Astrocyte (in vitro differentiated cells and primary cell): ENCODE measurements around the gene NCLN. TPM values are rescaled to one million over a fixed set of nuclear protein-coding genes. Genes with fewer than 3 reads are reported as not detected.

Experiments
- DNase-seq: peaks from one replicate; pipeline ENCODE4 v3.0.0-alpha.2; 2010; ENCODE audit warnings: low read depth
- FAIRE-seq: peaks from 2 replicates; lab custom pipeline; 2011; peaks lifted over from hg19 to GRCh38; lab: Jason Lieb, UNC
- H2AFZ ChIP-seq: 2 replicates; pipeline ENCODE4 v1.6.0; 2012; ENCODE audit warnings: low read depth, low read length, inconsistent platforms
- H3K27ac ChIP-seq: 2 replicates; pipeline ENCODE4 v1.5.1; 2011; ENCODE audit warnings: low read depth, low read length, inconsistent platforms
- H3K27me3 ChIP-seq: 2 replicates; pipeline ENCODE4 v1.6.0; 2011; ENCODE audit warnings: low read length, inconsistent platforms; ENCODE audit not compliant: insufficient read depth
- H3K36me3 ChIP-seq: 2 replicates; pipeline ENCODE4 v1.5.1; 2011; ENCODE audit warnings: low read length, inconsistent platforms; ENCODE audit not compliant: insufficient read depth
- H3K4me1 ChIP-seq: 2 replicates; pipeline ENCODE4 v1.5.1; 2011; ENCODE audit warnings: low read length, inconsistent platforms; ENCODE audit not compliant: insufficient read depth
- H3K4me2 ChIP-seq: 2 replicates; pipeline ENCODE4 v1.6.0; 2012; ENCODE audit warnings: low read length, inconsistent platforms
- H3K4me3 ChIP-seq: 2 replicates; pipeline ENCODE4 v1.5.1; 2011; ENCODE audit warnings: low read depth, mild to moderate bottlenecking, low read length, inconsistent platforms; ENCODE audit not compliant: insufficient read depth
- H3K79me2 ChIP-seq: 2 replicates; pipeline ENCODE4 v1.6.0; 2012; ENCODE audit warnings: mild to moderate bottlenecking, low read length, inconsistent platforms; ENCODE audit not compliant: insufficient read depth
- H3K9ac ChIP-seq: 2 replicates; pipeline ENCODE4 v1.6.0; 2012; ENCODE audit warnings: mild to moderate bottlenecking, low read length, inconsistent platforms
- H3K9me3 ChIP-seq: 2 replicates; pipeline ENCODE4 v1.5.1; 2012; ENCODE audit warnings: low read depth, mild to moderate bottlenecking, low read length, inconsistent platforms; ENCODE audit not compliant: insufficient read depth
- H4K20me1 ChIP-seq: 2 replicates; pipeline ENCODE4 v1.6.0; 2012; ENCODE audit warnings: low read length, inconsistent platforms; ENCODE audit not compliant: insufficient read depth
- H3K27ac Mint-ChIP-seq: one replicate; pipeline ENCODE4 v1.8.0; 2021; ENCODE audit warnings: mild to moderate bottlenecking, mixed read lengths; ENCODE audit not compliant: unreplicated experiment
- H3K27me3 Mint-ChIP-seq: one replicate; pipeline ENCODE4 v1.8.0; 2021; ENCODE audit warnings: low read depth, mixed read lengths; ENCODE audit not compliant: unreplicated experiment
- H3K36me3 Mint-ChIP-seq: one replicate; pipeline ENCODE4 v1.8.0; 2021; ENCODE audit warnings: low read depth, mixed read lengths; ENCODE audit not compliant: unreplicated experiment
- H3K4me1 Mint-ChIP-seq: one replicate; pipeline ENCODE4 v1.8.0; 2021; ENCODE audit warnings: low read depth, mixed read lengths; ENCODE audit not compliant: unreplicated experiment
- H3K4me3 Mint-ChIP-seq: one replicate; pipeline ENCODE4 v1.8.0; 2021; ENCODE audit warnings: mild to moderate bottlenecking, moderate library complexity, mixed read lengths; ENCODE audit not compliant: unreplicated experiment
- H3K9me3 Mint-ChIP-seq: one replicate; pipeline ENCODE4 v1.8.0; 2021; ENCODE audit warnings: mild to moderate bottlenecking, mixed read lengths; ENCODE audit not compliant: unreplicated experiment
- CTCF ChIP-seq: IDR thresholded peaks from 2 replicates; pipeline ENCODE4 v1.5.1; 2011; ENCODE audit warnings: low read depth, mild to moderate bottlenecking, inconsistent platforms, low read length, moderate library complexity; ENCODE audit not compliant: insufficient read depth
- EZH2 ChIP-seq: IDR thresholded peaks from 2 replicates; pipeline ENCODE4 v1.6.1; 2012; ENCODE audit warnings: mild to moderate bottlenecking, low read length, inconsistent platforms; ENCODE audit not compliant: insufficient read depth
- total RNA-seq: library from RNA; stranded (reverse); gene quantifications from 2 replicates; pipeline ENCODE4 v1.2.1, GENCODE V29; 2021

The NCLN gene
- total RNA-seq, 1 donor from 2014 or later, result 95.8 TPM

- no peaks in the 10 kb centered on the region for H3K36me3 ChIP-seq
- H3K27me3 Mint-ChIP-seq, result no peaks in the 10 kb centered on the region
- no peak for FAIRE-seq
These were observed 20.7 kb downstream of the NCLN start for GRCh38 chr19:3206216-3206953.

GRCh38 chr19:3207461-3208242 lies 21.9 kb downstream of the NCLN start:
- peaks cover 2% of the 10 kb centered on the region for H3K27me3 Mint-ChIP-seq
- peaks cover 11% of the 10 kb centered on the region for H3K36me3 Mint-ChIP-seq
- no peak overlapping the region for H3K4me3 Mint-ChIP-seq
- H3K9me3 Mint-ChIP-seq, result no peaks in the 10 kb centered on the region
- Histone ChIP-seq H3K36me3 (no peaks in the 10 kb centered on the region), H2AFZ (no peak overlapping the region), H3K9ac (no peak overlapping the region), H3K27me3 (no peaks in the 10 kb centered on the region), H3K79me2 (no peaks in the 10 kb centered on the region), H3K9me3 (no peaks in the 10 kb centered on the region), H3K27ac (no peak overlapping the region), H3K4me1 (no peaks in the 10 kb centered on the region), H3K4me2 (no peak overlapping the region), H4K20me1 (no peaks in the 10 kb centered on the region), H3K4me3 (no peak overlapping the region)
- no peaks in the 10 kb centered on the region for H3K4me1 Mint-ChIP-seq
- DNase-seq, result no peak
- H3K27ac Mint-ChIP-seq, result no peak overlapping the region
- no peak for FAIRE-seq
- no peak for TF ChIP-seq EZH2
- no peak for TF ChIP-seq CTCF

More at GRCh38 chr19:3206216-3206953, 20.7 kb downstream of the NCLN start:
- Histone ChIP-seq H2AFZ (no peak overlapping the region), H4K20me1 (no peaks in the 10 kb centered on the region), H3K27ac (no peak overlapping the region), H3K4me1 (no peaks in the 10 kb centered on the region), H3K9ac (no peak overlapping the region), H3K4me2 (no peak overlapping the region), H3K27me3 (no peaks in the 10 kb centered on the region), H3K79me2 (no peaks in the 10 kb centered on the region), H3K9me3 (no peaks in the 10 kb centered on the region), H3K4me3 (no peak overlapping the region)
- Mint-ChIP-seq H3K9me3 (no peaks in the 10 kb centered on the region), H3K27ac (no peak overlapping the region), H3K4me3 (no peak overlapping the region), H3K4me1 (no peaks in the 10 kb centered on the region), H3K36me3 (peaks cover 8% of the 10 kb centered on the region)
- no peak for TF ChIP-seq EZH2
- no peak for TF ChIP-seq CTCF
- no peak for DNase-seq
